HepG2 (cell line): Measurements from ENCODE around the gene TMEM167A. TPM values are rescaled to one million over a fixed set of nuclear protein-coding genes. Genes with fewer than 3 reads are reported as not detected.
A peak's percentile ranks its signal among the peaks of the same experiment; 100 is the strongest.

Experiments used
- ADNP ChIP-seq: sonication (generic); formaldehyde crosslinking; IDR thresholded peaks from 2 replicates; pipeline ENCODE4 v1.4.0; 2020; ENCODE audit warnings: missing genetic modification reagents
- BCL3 ChIP-seq: sonication (generic); formaldehyde crosslinking; IDR thresholded peaks from 2 replicates; pipeline ENCODE4 v1.5.1; 2020; ENCODE audit warnings: mild to moderate bottlenecking, missing genetic modification reagents, moderate library complexity
- CEBPB ChIP-seq: IDR thresholded peaks from 2 replicates; pipeline ENCODE4 v1.6.1; 2011; ENCODE audit warnings: low read depth, low read length, improper control_type of control experiment, borderline replicate concordance
- GFI1 ChIP-seq: sonication (generic); formaldehyde crosslinking; IDR thresholded peaks from 2 replicates; pipeline ENCODE4 v1.5.0; 2020; ENCODE audit warnings: missing genetic modification reagents, mild to moderate bottlenecking, borderline replicate concordance
- HMGXB4 ChIP-seq, 2 experiments: sonication (generic) in 1 of 2; formaldehyde crosslinking in 1 of 2; IDR thresholded peaks; 2 replicates each; pipeline versions ENCODE4 v1.4.0 to v1.6.1; 2018 to 2020; ENCODE audit warnings: missing genetic modification reagents in 2 of 2, borderline replicate concordance in 1 of 2, low read depth in 1 of 2, mild to moderate bottlenecking in 1 of 2, missing biosample characterization in 1 of 2
- JARID2 ChIP-seq: sonication (generic); formaldehyde crosslinking; IDR thresholded peaks from 2 replicates; pipeline ENCODE4 v1.8.1; 2023; ENCODE audit warnings: missing genetic modification reagents, inconsistent platforms; ENCODE audit not compliant: insufficient replicate concordance
- KLF15 ChIP-seq: sonication (generic); formaldehyde crosslinking; IDR thresholded peaks from 2 replicates; pipeline ENCODE4 v1.8.1; 2023; ENCODE audit warnings: borderline replicate concordance, mild to moderate bottlenecking, inconsistent platforms, missing genetic modification reagents, mixed read lengths
- SMAD1 ChIP-seq: sonication (generic); formaldehyde crosslinking; IDR thresholded peaks from 2 replicates; pipeline ENCODE4 v1.4.0; 2020; ENCODE audit warnings: missing genetic modification reagents, low read depth, mild to moderate bottlenecking, borderline replicate concordance
- SMAD3 ChIP-seq: sonication (generic); formaldehyde crosslinking; IDR thresholded peaks from 2 replicates; pipeline ENCODE4 v1.4.0; 2020; ENCODE audit warnings: missing genetic modification reagents
- ZNF253 ChIP-seq: sonication (generic); formaldehyde crosslinking; IDR thresholded peaks from 2 replicates; pipeline ENCODE4 v1.8.0; 2022; ENCODE audit warnings: mild to moderate bottlenecking, missing genetic modification reagents, borderline replicate concordance
- ZNF33B ChIP-seq: sonication (generic); formaldehyde crosslinking; IDR thresholded peaks from 2 replicates; pipeline ENCODE4 v1.5.1; 2020; ENCODE audit warnings: mild to moderate bottlenecking, missing genetic modification reagents
- ZNF512 ChIP-seq: sonication (generic); formaldehyde crosslinking; IDR thresholded peaks from 2 replicates; pipeline ENCODE4 v1.4.0; 2020; ENCODE audit warnings: mild to moderate bottlenecking, missing genetic modification reagents
- ZNF543 ChIP-seq: sonication (generic); formaldehyde crosslinking; IDR thresholded peaks from 2 replicates; pipeline ENCODE4 v1.4.0; 2020; ENCODE audit warnings: mild to moderate bottlenecking, missing genetic modification reagents
- ZNF883 ChIP-seq: sonication (generic); formaldehyde crosslinking; IDR thresholded peaks from 2 replicates; pipeline ENCODE4 v1.5.1; 2020; ENCODE audit warnings: mild to moderate bottlenecking, missing genetic modification reagents; ENCODE audit errors: not compliant biosample characterization
- ZSCAN9 ChIP-seq: IDR thresholded peaks from 2 replicates; pipeline ENCODE4 v1.6.1; 2016; ENCODE audit warnings: borderline replicate concordance
- polyA plus RNA-seq, 8 experiments: library from polyadenylated mRNA; depleted of rRNA in 3 of 8; stranded (reverse) in 7 of 8; unstranded in 1 of 8; fragments of >200 nt; fragmentation: Illumina TruSeq in 4 of 8; extraction: Trizol in 4 of 8; gene quantifications; 2 replicates each; pipeline versions ENCODE4 v1.2.1 to v1.2.3, GENCODE V29; 2011 to 2016; ENCODE audit warnings: low read depth in 4 of 8, missing spikeins in 1 of 8, mixed read lengths in 1 of 8; ENCODE audit not compliant: insufficient read depth in 1 of 8
- total RNA-seq, 5 experiments: library from RNA; depleted of rRNA; stranded (reverse); fragments of >200 nt; fragmentation: Illumina TruSeq; extraction: Trizol; gene quantifications; 2 replicates each; pipeline ENCODE4 v1.2.3, GENCODE V29; 2016; ENCODE audit warnings: low read depth in 1 of 5
- TF ChIP-seq, protein P1 (sequence below): sonication (generic); formaldehyde crosslinking; IDR thresholded peaks from 2 replicates; pipeline ENCODE4 v1.8.0; 2022; ENCODE audit warnings: mild to moderate bottlenecking, missing genetic modification reagents, moderate library complexity
- TF ChIP-seq, protein P2 (sequence below): sonication (generic); formaldehyde crosslinking; IDR thresholded peaks from 2 replicates; pipeline ENCODE4 v1.4.0; 2020; ENCODE audit warnings: mild to moderate bottlenecking, missing genetic modification reagents

Gene TMEM167A
- total and polyA plus RNA-seq, 2 of the 13 experiments (the other 11 are each of a cell fraction or from before 2014, with no cell fraction given): 47.0 to 78.7 TPM

DNA sequence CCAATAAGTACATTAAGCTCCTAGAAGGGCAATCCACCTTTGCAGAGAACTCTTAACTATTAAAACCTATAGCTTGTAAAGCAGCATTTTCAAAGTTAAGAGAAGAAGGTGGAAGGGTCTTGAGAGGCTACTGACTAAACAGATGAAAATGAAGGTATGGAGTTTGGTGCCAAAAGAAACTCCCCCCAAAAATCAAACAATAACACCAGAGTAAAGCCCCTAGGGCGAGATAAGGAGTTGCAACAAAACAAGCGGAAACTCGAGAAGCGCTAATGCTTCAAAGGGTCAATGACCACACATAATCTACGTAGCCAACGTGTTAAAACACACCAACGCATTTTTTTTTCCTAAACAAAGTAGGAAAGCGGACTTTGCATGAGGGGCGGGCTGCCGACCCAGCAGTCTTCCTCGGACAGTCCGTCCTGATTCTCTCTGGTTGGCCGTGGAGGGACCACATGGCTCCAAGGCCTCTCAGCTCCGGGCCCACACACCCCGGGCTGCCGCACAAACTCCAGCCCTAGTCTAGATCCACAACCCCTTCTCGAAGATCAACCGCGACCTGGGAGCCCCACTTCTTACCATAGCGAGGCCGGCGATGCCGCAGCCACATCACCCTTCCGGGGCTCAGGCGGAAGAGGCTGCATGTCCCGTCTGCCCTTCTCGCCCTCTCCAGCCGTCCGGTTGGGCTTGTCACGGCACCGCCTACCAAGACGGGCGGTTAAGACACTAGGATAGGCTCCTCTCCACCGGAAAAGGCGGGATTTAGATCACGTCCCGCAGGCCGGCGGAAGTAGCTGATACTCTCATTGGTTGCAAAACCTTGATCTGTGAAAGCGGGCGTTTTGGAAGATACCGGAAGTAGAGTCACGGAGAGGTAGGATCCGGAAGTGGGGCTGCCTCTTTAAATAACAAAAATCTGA, at the start of gene TMEM167A, which contains the start of gene XRCC4 (continued):
- TF ChIP-seq, protein P1, sequence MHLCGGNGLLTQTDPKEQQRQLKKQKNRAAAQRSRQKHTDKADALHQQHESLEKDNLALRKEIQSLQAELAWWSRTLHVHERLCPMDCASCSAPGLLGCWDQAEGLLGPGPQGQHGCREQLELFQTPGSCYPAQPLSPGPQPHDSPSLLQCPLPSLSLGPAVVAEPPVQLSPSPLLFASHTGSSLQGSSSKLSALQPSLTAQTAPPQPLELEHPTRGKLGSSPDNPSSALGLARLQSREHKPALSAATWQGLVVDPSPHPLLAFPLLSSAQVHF (CRISPR knock-in tag): no peak
- TF ChIP-seq, protein P2, sequence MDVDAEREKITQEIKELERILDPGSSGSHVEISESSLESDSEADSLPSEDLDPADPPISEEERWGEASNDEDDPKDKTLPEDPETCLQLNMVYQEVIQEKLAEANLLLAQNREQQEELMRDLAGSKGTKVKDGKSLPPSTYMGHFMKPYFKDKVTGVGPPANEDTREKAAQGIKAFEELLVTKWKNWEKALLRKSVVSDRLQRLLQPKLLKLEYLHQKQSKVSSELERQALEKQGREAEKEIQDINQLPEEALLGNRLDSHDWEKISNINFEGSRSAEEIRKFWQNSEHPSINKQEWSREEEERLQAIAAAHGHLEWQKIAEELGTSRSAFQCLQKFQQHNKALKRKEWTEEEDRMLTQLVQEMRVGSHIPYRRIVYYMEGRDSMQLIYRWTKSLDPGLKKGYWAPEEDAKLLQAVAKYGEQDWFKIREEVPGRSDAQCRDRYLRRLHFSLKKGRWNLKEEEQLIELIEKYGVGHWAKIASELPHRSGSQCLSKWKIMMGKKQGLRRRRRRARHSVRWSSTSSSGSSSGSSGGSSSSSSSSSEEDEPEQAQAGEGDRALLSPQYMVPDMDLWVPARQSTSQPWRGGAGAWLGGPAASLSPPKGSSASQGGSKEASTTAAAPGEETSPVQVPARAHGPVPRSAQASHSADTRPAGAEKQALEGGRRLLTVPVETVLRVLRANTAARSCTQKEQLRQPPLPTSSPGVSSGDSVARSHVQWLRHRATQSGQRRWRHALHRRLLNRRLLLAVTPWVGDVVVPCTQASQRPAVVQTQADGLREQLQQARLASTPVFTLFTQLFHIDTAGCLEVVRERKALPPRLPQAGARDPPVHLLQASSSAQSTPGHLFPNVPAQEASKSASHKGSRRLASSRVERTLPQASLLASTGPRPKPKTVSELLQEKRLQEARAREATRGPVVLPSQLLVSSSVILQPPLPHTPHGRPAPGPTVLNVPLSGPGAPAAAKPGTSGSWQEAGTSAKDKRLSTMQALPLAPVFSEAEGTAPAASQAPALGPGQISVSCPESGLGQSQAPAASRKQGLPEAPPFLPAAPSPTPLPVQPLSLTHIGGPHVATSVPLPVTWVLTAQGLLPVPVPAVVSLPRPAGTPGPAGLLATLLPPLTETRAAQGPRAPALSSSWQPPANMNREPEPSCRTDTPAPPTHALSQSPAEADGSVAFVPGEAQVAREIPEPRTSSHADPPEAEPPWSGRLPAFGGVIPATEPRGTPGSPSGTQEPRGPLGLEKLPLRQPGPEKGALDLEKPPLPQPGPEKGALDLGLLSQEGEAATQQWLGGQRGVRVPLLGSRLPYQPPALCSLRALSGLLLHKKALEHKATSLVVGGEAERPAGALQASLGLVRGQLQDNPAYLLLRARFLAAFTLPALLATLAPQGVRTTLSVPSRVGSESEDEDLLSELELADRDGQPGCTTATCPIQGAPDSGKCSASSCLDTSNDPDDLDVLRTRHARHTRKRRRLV (CRISPR knock-in tag): 0 out of 2 replicates have a peak, but pooled peaks have one; percentile 42
- TF ChIP-seq SMAD1 (CRISPR knock-in tag) (no peak), ZSCAN9 (CRISPR knock-in tag) (no peak), HMGXB4 (CRISPR knock-in tag; IDR thresholded peaks at IDR 0.05; ENCODE audit: borderline replicate concordance in 1 of 2, low read depth in 1 of 2) (peak; percentile 29 to 34; a peak in 1 of 4 replicates), ZNF883 (CRISPR knock-in tag) (no peak), SMAD3 (CRISPR knock-in tag) (peak; percentile 70; the same call in 1 of the 2 replicates), CEBPB (peak; percentile 82), JARID2 (CRISPR knock-in tag) (no peak), ZNF512 (CRISPR knock-in tag) (no peak), GFI1 (CRISPR knock-in tag) (no peak), ZNF543 (CRISPR knock-in tag) (no peak), ZNF253 (CRISPR knock-in tag) (no peak), BCL3 (no peak; the same call in 1 of the 2 replicates), KLF15 (CRISPR knock-in tag) (no peak; the same call in 1 of the 2 replicates), ADNP (CRISPR knock-in tag) (no peak), ZNF33B (CRISPR knock-in tag) (no peak)
